H1 (cell line): Measurements from ENCODE around the gene DAZAP2. TPM values are rescaled to one million over a fixed set of nuclear protein-coding genes. Genes with fewer than 3 reads are reported as not detected.

Experiments
- CTCF ChIA-PET: fragments of 300-600 bp; sonication (Branson Sonifier 250); formaldehyde crosslinking; loops from one replicate; lab custom pipeline; 2021; ENCODE audit not compliant: partially characterized antibody; lab: Charles Lee
- POLR2A ChIA-PET: fragments of 300-600 bp; sonication (Branson Sonifier 250); formaldehyde crosslinking; loops from one replicate; lab custom pipeline; 2021; ENCODE audit warnings: inconsistent platforms; ENCODE audit not compliant: partially characterized antibody; lab: Charles Lee
- DNase-seq, 2 experiments: peaks; one replicate each; pipeline versions ENCODE4 v3.0.0 to v3.0.0-alpha.2; 2010 to 2022; ENCODE audit warnings: low spot score in 2 of 2, low read depth in 1 of 2, mixed read lengths in 1 of 2
- FAIRE-seq: peaks from 2 replicates; lab custom pipeline; 2011; peaks lifted over from hg19 to GRCh38; lab: Jason Lieb, UNC
- H2AFZ ChIP-seq: 2 replicates; pipeline ENCODE4 v1.8.1; 2012; ENCODE audit warnings: low read length, inconsistent platforms
- H2AK5ac ChIP-seq: 2 replicates; pipeline ENCODE4 v1.6.1; 2013; ENCODE audit warnings: low read depth, low read length
- H2BK120ac ChIP-seq: replicated peaks from 2 replicates; pipeline ENCODE3; 2013; ENCODE audit warnings: low read depth, low read length, inconsistent platforms
- H2BK12ac ChIP-seq: 2 replicates; pipeline ENCODE4 v1.6.1; 2013; ENCODE audit warnings: low read depth, low read length
- H2BK15ac ChIP-seq: 2 replicates; pipeline ENCODE4 v1.6.1; 2013; ENCODE audit warnings: low read length
- H2BK20ac ChIP-seq: 2 replicates; pipeline ENCODE4 v1.6.1; 2013; ENCODE audit warnings: low read length
- H2BK5ac ChIP-seq: 2 replicates; pipeline ENCODE4 v1.6.1; 2013; ENCODE audit warnings: low read depth, low read length
- H3K14ac ChIP-seq: 2 replicates; pipeline ENCODE4 v1.6.1; 2013; ENCODE audit warnings: inconsistent platforms; ENCODE audit not compliant: insufficient read length
- H3K18ac ChIP-seq: 2 replicates; pipeline ENCODE4 v1.6.1; 2013; ENCODE audit warnings: low read length; ENCODE audit errors: extremely low read depth
- H3K23ac ChIP-seq: 2 replicates; pipeline ENCODE4 v1.6.1; 2013; ENCODE audit warnings: inconsistent platforms; ENCODE audit not compliant: insufficient read length
- H3K23me2 ChIP-seq: 2 replicates; pipeline ENCODE4 v1.6.1; 2013; ENCODE audit warnings: low read depth, low read length
- H3K27ac ChIP-seq: 2 replicates; pipeline ENCODE4 v1.6.1; 2011; ENCODE audit warnings: low read depth, low read length, inconsistent platforms
- H3K27me3 ChIP-seq, 4 experiments: replicated peaks in 1 of 4; 1 replicate in 1 of 4; 2 replicates in 3 of 4; pipeline versions ENCODE4 v1.6.1 to v1.8.1; 2011 to 2013; ENCODE audit warnings: low read length in 3 of 4, mild to moderate bottlenecking in 3 of 4, inconsistent platforms in 2 of 4, mixed read lengths in 2 of 4, moderate library complexity in 1 of 4; ENCODE audit not compliant: control insufficient read depth in 3 of 4, insufficient read depth in 3 of 4; ENCODE audit errors: extremely low read depth in 1 of 4
- H3K36me3 ChIP-seq, 4 experiments: 2 replicates each; pipeline versions ENCODE4 v1.6.1 to v1.8.1; 2011 to 2013; ENCODE audit warnings: mild to moderate bottlenecking in 4 of 4, low read length in 3 of 4, moderate library complexity in 2 of 4, control low read depth in 1 of 4, inconsistent platforms in 1 of 4; ENCODE audit not compliant: insufficient read depth in 4 of 4, control insufficient read depth in 2 of 4
- H3K4ac ChIP-seq: replicated peaks from 2 replicates; pipeline ENCODE3; 2013; ENCODE audit warnings: low read length, low read depth, mixed read lengths, inconsistent platforms; ENCODE audit not compliant: insufficient read length
- H3K4me1 ChIP-seq, 4 experiments: replicated peaks in 1 of 4; 1 replicate in 1 of 4; 2 replicates in 3 of 4; pipeline versions ENCODE4 v1.6.1 to v1.8.1; 2011 to 2013; ENCODE audit warnings: low read length in 3 of 4, inconsistent platforms in 2 of 4, mixed read lengths in 1 of 4; ENCODE audit not compliant: insufficient read depth in 4 of 4, control insufficient read depth in 3 of 4
- H3K4me2 ChIP-seq, 2 experiments: 2 replicates each; pipeline versions ENCODE4 v1.6.1 to v1.8.1; 2011 to 2013; ENCODE audit warnings: low read depth in 2 of 2, low read length in 2 of 2, control low read depth in 1 of 2, inconsistent platforms in 1 of 2, mild to moderate bottlenecking in 1 of 2; ENCODE audit not compliant: insufficient read depth in 1 of 2
- H3K4me3 ChIP-seq, 4 experiments: fragments of 200-600, 300-600 bp in 1 of 4; sonication (generic), shearing (Covaris generic), sonication (Bioruptor Twin) in 1 of 4; 2 replicates each; pipeline versions ENCODE4 v1.5.1 to v1.8.1; 2011 to 2016; ENCODE audit warnings: low read length in 4 of 4, low read depth in 3 of 4, control low read depth in 2 of 4, inconsistent platforms in 2 of 4, mild to moderate bottlenecking in 2 of 4, mixed read lengths in 1 of 4, moderate library complexity in 1 of 4; ENCODE audit not compliant: insufficient read depth in 2 of 4; ENCODE audit errors: extremely low read depth in 1 of 4
- H3K56ac ChIP-seq: replicated peaks from 2 replicates; pipeline ENCODE3; 2013; ENCODE audit warnings: low read depth, mild to moderate bottlenecking, mixed read lengths, low read length, inconsistent platforms; ENCODE audit not compliant: insufficient read length
- H3K79me1 ChIP-seq: 2 replicates; pipeline ENCODE4 v1.6.1; 2013; ENCODE audit warnings: low read depth, low read length, control low read depth
- H3K79me2 ChIP-seq, 2 experiments: 2 replicates each; pipeline versions ENCODE4 v1.6.1 to v1.8.1; 2012 to 2013; ENCODE audit warnings: low read length in 2 of 2, mild to moderate bottlenecking in 2 of 2, inconsistent platforms in 1 of 2; ENCODE audit not compliant: insufficient read depth in 2 of 2, control insufficient read depth in 1 of 2
- H3K9ac ChIP-seq, 4 experiments: replicated peaks in 1 of 4; 1 replicate in 1 of 4; 2 replicates in 3 of 4; pipeline versions ENCODE4 v1.6.1 to v1.8.1; 2011 to 2013; ENCODE audit warnings: low read depth in 3 of 4, low read length in 3 of 4, control low read depth in 2 of 4, mild to moderate bottlenecking in 2 of 4, moderate library complexity in 2 of 4, inconsistent platforms in 1 of 4; ENCODE audit errors: extremely low read depth in 1 of 4
- H3K9me3 ChIP-seq, 2 experiments: 2 replicates each; pipeline versions ENCODE4 v1.6.1 to v1.8.1; 2012 to 2013; ENCODE audit warnings: mild to moderate bottlenecking in 2 of 2, moderate library complexity in 2 of 2, control low read depth in 1 of 2, inconsistent platforms in 1 of 2, low read depth in 1 of 2, low read length in 1 of 2, mixed read lengths in 1 of 2; ENCODE audit not compliant: insufficient read depth in 2 of 2
- H4K20me1 ChIP-seq, 2 experiments: replicated peaks in 1 of 2; 2 replicates each; pipeline versions ENCODE3 to v1.8.1; 2011 to 2013; ENCODE audit warnings: inconsistent platforms in 2 of 2, low read length in 2 of 2, mild to moderate bottlenecking in 1 of 2; ENCODE audit not compliant: insufficient read depth in 2 of 2, control insufficient read depth in 1 of 2
- H4K5ac ChIP-seq: 2 replicates; pipeline ENCODE4 v1.6.1; 2013; ENCODE audit warnings: low read length, low read depth, mixed read lengths, inconsistent platforms; ENCODE audit not compliant: insufficient read length
- H4K8ac ChIP-seq: 2 replicates; pipeline ENCODE4 v1.8.0; 2013; ENCODE audit warnings: mild to moderate bottlenecking, moderate library complexity, low read length, inconsistent platforms; ENCODE audit not compliant: insufficient read depth; ENCODE audit errors: extremely low read depth
- H4K91ac ChIP-seq: replicated peaks from 2 replicates; pipeline ENCODE3; 2013; ENCODE audit warnings: low read length, mixed read lengths, inconsistent platforms; ENCODE audit not compliant: insufficient read length
- ATF2 ChIP-seq: IDR thresholded peaks from 2 replicates; pipeline ENCODE4 v1.6.1; 2012; ENCODE audit warnings: low read length, inconsistent platforms
- ATF3 ChIP-seq: IDR thresholded peaks from 2 replicates; pipeline ENCODE4 v1.6.1; 2011; ENCODE audit warnings: low read depth, mild to moderate bottlenecking, low read length; ENCODE audit not compliant: insufficient read depth
- CREB1 ChIP-seq: IDR thresholded peaks from 2 replicates; pipeline ENCODE4 v1.6.1; 2012; ENCODE audit warnings: inconsistent platforms
- CTBP2 ChIP-seq: IDR thresholded peaks from 2 replicates; pipeline ENCODE4 v1.7.0; 2011; ENCODE audit warnings: borderline replicate concordance, mild to moderate bottlenecking, moderate library complexity, mixed read lengths, low read length; ENCODE audit not compliant: insufficient read depth, insufficient read length
- EGR1 ChIP-seq: IDR thresholded peaks from 2 replicates; pipeline ENCODE4 v1.6.1; 2011; ENCODE audit warnings: low read depth, low read length, borderline replicate concordance
- FOSL1 ChIP-seq: IDR thresholded peaks from 2 replicates; pipeline ENCODE4 v1.6.1; 2011; ENCODE audit warnings: mild to moderate bottlenecking, low read depth, low read length, moderate library complexity; ENCODE audit not compliant: insufficient read depth
- JUN ChIP-seq: IDR thresholded peaks from 2 replicates; pipeline ENCODE4 v1.6.1; 2011; ENCODE audit warnings: low read depth, mild to moderate bottlenecking, improper control_type of control experiment, low read length
- MAX ChIP-seq: IDR thresholded peaks from 2 replicates; pipeline ENCODE4 v1.6.1; 2012; ENCODE audit warnings: inconsistent platforms
- RBBP5 ChIP-seq: IDR thresholded peaks from 2 replicates; pipeline ENCODE4 v1.7.1; 2012; ENCODE audit warnings: low read depth, mild to moderate bottlenecking, inconsistent platforms, low read length, moderate library complexity, borderline replicate concordance
- SP2 ChIP-seq: IDR thresholded peaks from 2 replicates; pipeline ENCODE4 v1.6.1; 2012; ENCODE audit warnings: mild to moderate bottlenecking, low read length, inconsistent platforms
- TBP ChIP-seq: IDR thresholded peaks from 2 replicates; pipeline ENCODE4 v1.6.1; 2011; ENCODE audit warnings: low read depth, low read length, improper control_type of control experiment
- ZNF274 ChIP-seq: IDR thresholded peaks from 2 replicates; pipeline ENCODE4 v1.7.0; 2012; ENCODE audit warnings: low read length, borderline replicate concordance; ENCODE audit errors: extremely low read depth
- WGBS, 2 experiments: shearing (Covaris generic) in 1 of 2; methylation state at CpG; one replicate each; pipeline versions ENCODE4 v1.1.6 to v1.1.7; 2013 to 2015; ENCODE audit warnings: low lambda C conversion rate in 2 of 2, mixed read lengths in 2 of 2, inconsistent platforms in 1 of 2, low coverage in 1 of 2, missing lambda C conversion rate in 1 of 2; ENCODE audit not compliant: insufficient replicate concordance in 2 of 2, insufficient coverage in 1 of 2, insufficient read length in 1 of 2; ENCODE audit errors: extremely low coverage in 1 of 2, missing lambda C conversion rate in 1 of 2; 5-methylcytosine and 5-hydroxymethylcytosine counted together
- polyA plus RNA-seq, 7 experiments: library from polyadenylated mRNA; depleted of rRNA in 3 of 7; stranded (reverse) in 5 of 7; unstranded in 2 of 7; fragments of >200 nt in 5 of 7; fragments of 200-250 nt in 2 of 7; gene quantifications; 1 replicate in 5 of 7; 2 replicates in 1 of 7; 4 replicates in 1 of 7; pipeline versions ENCODE4 v1.2.1 to v1.2.3, GENCODE V29; 2011 to 2013; ENCODE audit warnings: missing spikeins in 2 of 7, mixed read lengths in 2 of 7
- total RNA-seq: library from RNA; stranded (reverse); fragmentation: NEBNext Ultra II Directional; extraction: Animal tissue kit (Norgen Biotek cat#: 25700); gene quantifications from 2 replicates; pipeline ENCODE4 v1.2.1, GENCODE V29; 2021

DAZAP2 gene
- total and polyA plus RNA-seq, 2 of the 8 experiments (the other 6 are each of a cell fraction or from before 2014, with no cell fraction given) = 27.1 to 77.2 TPM

GRCh38 chr12:51264297-51264696, 25.7 kb downstream of the DAZAP2 start:
- Histone ChIP-seq H4K8ac (no peak overlapping the region), H3K4me2 (no peak overlapping the region), H3K9me3 (no peaks in the 10 kb centered on the region), H3K79me1 (no peaks in the 10 kb centered on the region), H2BK5ac (no peak overlapping the region), H3K56ac (no peak overlapping the region), H3K4ac (no peak overlapping the region), H3K79me2 (no peaks in the 10 kb centered on the region), H3K23ac (no peak overlapping the region), H3K23me2 (no peaks in the 10 kb centered on the region), H3K27ac (no peak overlapping the region), H2BK120ac (no peak overlapping the region), H3K4me1 (peaks cover 0 to 4% (median 1%) of the 10 kb centered on the region in 4 experiments; a peak in 2 of 7 replicates), H4K5ac (no peak overlapping the region), H3K36me3 (no peaks in the 10 kb centered on the region), H2BK15ac (no peak overlapping the region), H3K27me3 (no peaks in the 10 kb centered on the region), H3K14ac (no peak overlapping the region), H2BK12ac (no peak overlapping the region), H3K18ac (no peak overlapping the region), H2AK5ac (no peak overlapping the region), H2AFZ (no peak overlapping the region), H3K9ac (no peak overlapping the region), H4K20me1 (peaks cover 0 to 1% of the 10 kb centered on the region in 2 experiments), H4K91ac (no peak overlapping the region), H3K4me3 (no peak overlapping the region), H2BK20ac (no peak overlapping the region)
- ChIA-PET CTCF (interaction anchor here (0.6 to 6.4 kb wide), 4 partner anchors 12 to 659 kb away, joined by 4 to 82 read pairs (median 24); no protein-coding TSS in a partner anchor), POLR2A (interaction anchor here (0.9 kb wide), 1 partner anchor 13 kb away, joined by 3 read pairs; no protein-coding TSS in a partner anchor)
- DNase-seq = no peak
- FAIRE-seq = no peak
- 88% methylated on average over 5 of the region's 5 CpGs; no CpG with 5 or more reads in 1 of the 2 experiments for WGBS, 2 experiments
- TF ChIP-seq CTBP2 = no peak
- TF ChIP-seq RBBP5 = no peak
- TF ChIP-seq JUN = no peak
- no peak for TF ChIP-seq ATF2
- no peak for TF ChIP-seq EGR1
- no peak for TF ChIP-seq TBP
- TF ChIP-seq SP2 = no peak
- no peak for TF ChIP-seq FOSL1
- no peak for TF ChIP-seq CREB1
- no peak for TF ChIP-seq ZNF274
- TF ChIP-seq ATF3 = no peak
- TF ChIP-seq MAX = no peak
